A673 (cell line): ENCODE measurements around the gene NPNT. TPM values are rescaled to one million over a fixed set of nuclear protein-coding genes. Genes with fewer than 3 reads are reported as not detected.
"Not testable (repeated sequence)": the region's sequence is repeated elsewhere in the genome, so short reads cannot be mapped to it uniquely, and the experiment has no call there.

Experiments used
- BruUV-seq: library from RNA; stranded (reverse); fragments of 400-500 nt; replicated peaks from 2 replicates; lab custom pipeline; 2021; lab: Mats Ljungman, UMichigan
- CTCF ChIA-PET: fragments of 300-600 bp; sonication (Branson Sonifier 250); formaldehyde crosslinking; loops from one replicate; lab custom pipeline; 2022; ENCODE audit warnings: antibody characterized with exemption; lab: Charles Lee
- POLR2A ChIA-PET: fragments of 300-600 bp; sonication (Branson Sonifier 250); formaldehyde crosslinking; loops from one replicate; lab custom pipeline; 2022; ENCODE audit warnings: antibody characterized with exemption; ENCODE audit not compliant: low non-redundant PET; lab: Charles Lee
- DNase-seq: peaks from one replicate; pipeline ENCODE4 v3.0.0-alpha.2; 2015; ENCODE audit warnings: low spot score
- H3K27ac ChIP-seq: fragments of 200-600 bp; sonication (generic); 2 replicates; pipeline ENCODE4 v1.5.1; 2016; ENCODE audit warnings: mixed run types, low read depth, mild to moderate bottlenecking, mixed read lengths, antibody characterized with exemption, low read length; ENCODE audit not compliant: poor library complexity, severe bottlenecking
- H3K27me3 ChIP-seq: fragments of 200-600 bp; sonication (generic); replicated peaks from 2 replicates; pipeline ENCODE4 v1.6.1; 2017; ENCODE audit warnings: mixed run types, low read depth, mild to moderate bottlenecking, mixed read lengths, antibody characterized with exemption, low read length; ENCODE audit not compliant: insufficient read depth, poor library complexity
- H3K36me3 ChIP-seq: fragments of 200-600 bp; sonication (generic); 2 replicates; pipeline ENCODE4 v1.6.1; 2016; ENCODE audit warnings: mixed run types, mild to moderate bottlenecking, mixed read lengths, antibody characterized with exemption, low read length; ENCODE audit not compliant: insufficient read depth, poor library complexity, severe bottlenecking
- H3K4me1 ChIP-seq: fragments of 200-600 bp; sonication (generic); 2 replicates; pipeline ENCODE4 v1.6.1; 2017; ENCODE audit warnings: mixed run types, mild to moderate bottlenecking, mixed read lengths, antibody characterized with exemption, low read length; ENCODE audit not compliant: insufficient read depth, poor library complexity, severe bottlenecking
- H3K4me3 ChIP-seq: fragments of 200-600 bp; sonication (generic); 2 replicates; pipeline ENCODE4 v1.5.1; 2016; ENCODE audit warnings: low read depth, mixed run types, mild to moderate bottlenecking, mixed read lengths, low read length; ENCODE audit not compliant: poor library complexity, severe bottlenecking
- H3K9me3 ChIP-seq: fragments of 200-600 bp; sonication (generic); 2 replicates; pipeline ENCODE4 v1.6.1; 2016; ENCODE audit warnings: mixed run types, low read depth, mild to moderate bottlenecking, mixed read lengths, antibody characterized with exemption, low read length; ENCODE audit not compliant: poor library complexity, severe bottlenecking
- CTCF ChIP-seq: fragments of 300-800, 200-600 bp; sonication (generic); conservative IDR thresholded peaks from 2 replicates; pipeline ENCODE4 v1.5.1; 2017; ENCODE audit warnings: low read depth, mild to moderate bottlenecking, antibody characterized with exemption, low read length, moderate library complexity, mixed read lengths
- EZH2 ChIP-seq: fragments of 200-600 bp; sonication (generic); IDR thresholded peaks from 2 replicates; pipeline ENCODE4 v1.6.1; 2017; ENCODE audit warnings: borderline replicate concordance, low read depth, mild to moderate bottlenecking, mixed read lengths, antibody characterized with exemption, low read length; ENCODE audit not compliant: poor library complexity, severe bottlenecking
- intact Hi-C: fragments of 100-400 bp; cut with micrococcal nuclease; formaldehyde crosslinking; loops from one replicate; pipeline ENCODE4 v1.10.0; 2022; ENCODE audit not compliant: unreplicated experiment
- total RNA-seq: library from RNA; stranded (reverse); gene quantifications from 2 replicates; pipeline ENCODE4 v1.2.3, GENCODE V29; 2021

NPNT gene
- total RNA-seq, 1 experiment from 2014 or later, result 0.45 TPM

- Histone ChIP-seq H3K4me3 (no peak overlapping the region), H3K27ac (no peak overlapping the region), H3K4me1 (no peaks in the 10 kb centered on the region), H3K9me3 (no peaks in the 10 kb centered on the region), H3K27me3 (no peaks in the 10 kb centered on the region), H3K36me3 (no peaks in the 10 kb centered on the region)
- no peak for DNase-seq
- intact Hi-C loops, result no loop called here
- no peak for TF ChIP-seq CTCF
- BruUV-seq, result no TSS peak
- ChIA-PET CTCF (no interaction called here), POLR2A (no interaction called here)
Observed at GRCh38 chr4:105851196-105851595, 44.1 kb upstream of the NPNT start.

GRCh38 chr4:105852230-105852629, 43.0 kb upstream of the NPNT start:
- H3K27me3 ChIP-seq, BruUV-seq, DNase-seq, H3K36me3 ChIP-seq, CTCF ChIA-PET, H3K27ac ChIP-seq, intact Hi-C loops, POLR2A ChIA-PET, H3K4me3 ChIP-seq, H3K4me1 ChIP-seq, H3K9me3 ChIP-seq: not testable (repeated sequence)

- Histone ChIP-seq H3K36me3 (no peaks in the 10 kb centered on the region), H3K9me3 (peaks cover 8% of the 10 kb centered on the region), H3K4me3 (no peak overlapping the region), H3K27me3 (no peaks in the 10 kb centered on the region), H3K4me1 (no peaks in the 10 kb centered on the region), H3K27ac (no peak overlapping the region)
- no peak for DNase-seq
- ChIA-PET POLR2A (no interaction called here), CTCF (no interaction called here)
- no TSS peak for BruUV-seq
- TF ChIP-seq CTCF, result no peak
- TF ChIP-seq EZH2, result no peak
- intact Hi-C loops, result no loop called here
Observed at GRCh38 chr4:105858466-105859040, 36.7 kb upstream of the NPNT start.

- intact Hi-C loops, result no loop called here
- TF ChIP-seq EZH2, result no peak
- no peak for TF ChIP-seq CTCF
- H3K4me1 ChIP-seq, result no peaks in the 10 kb centered on the region
- ChIA-PET POLR2A (no interaction called here), CTCF (no interaction called here)
- H3K4me3 ChIP-seq, result no peak overlapping the region
- no peaks in the 10 kb centered on the region for H3K27me3 ChIP-seq
- peaks cover 8% of the 10 kb centered on the region for H3K9me3 ChIP-seq
- peak; percentile 9 for DNase-seq
- no peak overlapping the region for H3K27ac ChIP-seq
- no peaks in the 10 kb centered on the region for H3K36me3 ChIP-seq
- no TSS peak for BruUV-seq
Observed at GRCh38 chr4:105859233-105859632, 36.0 kb upstream of the NPNT start.
